ENCODE measurements around the gene RFC2. TPM values are rescaled to one million over a fixed set of nuclear protein-coding genes. Genes with fewer than 3 reads are reported as not detected.

The RFC2 gene
- total and polyA plus RNA-seq, 10 of the 15 experiments (the other 5 are each of a cell fraction or from before 2014, with no cell fraction given): 25.8 to 145 (median 90.9) TPM

DNA sequence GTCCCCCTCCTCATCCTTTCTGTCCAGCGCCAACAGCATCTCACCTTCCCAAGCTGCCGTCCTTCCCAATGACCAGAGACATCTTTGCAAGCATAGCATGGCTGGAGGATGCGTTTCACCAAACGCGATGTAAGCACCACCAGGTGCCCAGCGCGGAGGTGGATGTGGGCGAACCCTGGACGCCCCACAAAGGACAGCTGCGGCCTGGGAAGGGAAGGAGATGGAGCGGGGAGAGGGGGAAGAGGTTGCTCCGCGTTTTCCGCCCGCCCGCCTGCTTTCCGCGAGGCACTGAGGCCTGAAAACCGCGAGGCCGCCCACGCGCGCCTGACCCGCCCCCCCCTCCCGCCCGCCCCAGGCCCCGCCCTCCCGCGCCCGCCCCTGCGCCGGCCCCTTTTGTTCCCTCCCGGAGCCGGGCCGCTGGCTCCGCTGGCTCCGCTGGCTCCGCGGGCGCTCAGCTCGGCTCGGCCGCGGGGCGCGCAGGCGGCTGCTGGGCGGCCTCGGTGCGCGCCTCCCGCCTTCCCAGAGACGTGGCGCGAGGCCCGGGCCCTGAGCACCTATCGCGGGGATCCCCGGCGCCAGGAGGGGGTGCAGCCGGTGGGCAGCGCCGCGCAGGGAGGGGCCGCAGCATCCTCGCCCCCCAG is 34.9 kb upstream of the RFC2 start, which contains the start of gene CLIP2 (continued):
- TF ChIP-seq, protein P1, sequence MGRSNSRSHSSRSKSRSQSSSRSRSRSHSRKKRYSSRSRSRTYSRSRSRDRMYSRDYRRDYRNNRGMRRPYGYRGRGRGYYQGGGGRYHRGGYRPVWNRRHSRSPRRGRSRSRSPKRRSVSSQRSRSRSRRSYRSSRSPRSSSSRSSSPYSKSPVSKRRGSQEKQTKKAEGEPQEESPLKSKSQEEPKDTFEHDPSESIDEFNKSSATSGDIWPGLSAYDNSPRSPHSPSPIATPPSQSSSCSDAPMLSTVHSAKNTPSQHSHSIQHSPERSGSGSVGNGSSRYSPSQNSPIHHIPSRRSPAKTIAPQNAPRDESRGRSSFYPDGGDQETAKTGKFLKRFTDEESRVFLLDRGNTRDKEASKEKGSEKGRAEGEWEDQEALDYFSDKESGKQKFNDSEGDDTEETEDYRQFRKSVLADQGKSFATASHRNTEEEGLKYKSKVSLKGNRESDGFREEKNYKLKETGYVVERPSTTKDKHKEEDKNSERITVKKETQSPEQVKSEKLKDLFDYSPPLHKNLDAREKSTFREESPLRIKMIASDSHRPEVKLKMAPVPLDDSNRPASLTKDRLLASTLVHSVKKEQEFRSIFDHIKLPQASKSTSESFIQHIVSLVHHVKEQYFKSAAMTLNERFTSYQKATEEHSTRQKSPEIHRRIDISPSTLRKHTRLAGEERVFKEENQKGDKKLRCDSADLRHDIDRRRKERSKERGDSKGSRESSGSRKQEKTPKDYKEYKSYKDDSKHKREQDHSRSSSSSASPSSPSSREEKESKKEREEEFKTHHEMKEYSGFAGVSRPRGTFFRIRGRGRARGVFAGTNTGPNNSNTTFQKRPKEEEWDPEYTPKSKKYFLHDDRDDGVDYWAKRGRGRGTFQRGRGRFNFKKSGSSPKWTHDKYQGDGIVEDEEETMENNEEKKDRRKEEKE (IDR thresholded peaks at IDR 0.05): no peak
- TF ChIP-seq RBBP5 (conservative IDR thresholded peaks at IDR 0.05) (no peak), BMI1 (IDR thresholded peaks at IDR 0.05; ENCODE audit: borderline replicate concordance) (no peak), HCFC1 (IDR thresholded peaks at IDR 0.05; ENCODE audit: low read length) (no peak), SP1 (IDR thresholded peaks at IDR 0.05; ENCODE audit: low read depth, low read length) (peak; percentile 24), ETV6 (conservative IDR thresholded peaks at IDR 0.05 in 1 of 2, IDR thresholded peaks at IDR 0.05 in 1 of 2; ENCODE audit: borderline replicate concordance in 1 of 2, low read depth in 1 of 2) (no peak), MTA2 (IDR thresholded peaks at IDR 0.05; ENCODE audit: low read depth) (no peak), MYB (IDR thresholded peaks at IDR 0.05; ENCODE audit: borderline replicate concordance, low read depth, low read length) (no peak), PML (IDR thresholded peaks at IDR 0.05; ENCODE audit: low read length) (no peak), HDAC2 (IDR thresholded peaks at IDR 0.05) (no peak), SIX5 (IDR thresholded peaks at IDR 0.05; ENCODE audit: low read depth, low read length, severe bottlenecking) (no peak), NFYB (IDR thresholded peaks at IDR 0.05; ENCODE audit: insufficient read depth, low read depth, low read length) (no peak), RFX5 (IDR thresholded peaks at IDR 0.05; ENCODE audit: low read depth, low read length) (no peak), SUZ12 (IDR thresholded peaks at IDR 0.05; ENCODE audit: unreplicated experiment) (no peak), TAF1 (IDR thresholded peaks at IDR 0.05; ENCODE audit: borderline replicate concordance, low read depth, low read length) (no peak), NFYA (IDR thresholded peaks at IDR 0.05; ENCODE audit: borderline replicate concordance, low read depth, low read length) (no peak), ZNF622 (IDR thresholded peaks at IDR 0.05) (no peak), LARP7 (IDR thresholded peaks at IDR 0.05) (peak; percentile 48; the same call in 1 of the 2 replicates), CHD1 (IDR thresholded peaks at IDR 0.05; ENCODE audit: low read depth, low read length) (no peak), SPI1 (IDR thresholded peaks at IDR 0.05; ENCODE audit: borderline replicate concordance, insufficient read depth, low read depth, low read length) (no peak), IRF4 (IDR thresholded peaks at IDR 0.05; ENCODE audit: low read depth, low read length) (no peak)
- TF ChIP-seq, protein P2, sequence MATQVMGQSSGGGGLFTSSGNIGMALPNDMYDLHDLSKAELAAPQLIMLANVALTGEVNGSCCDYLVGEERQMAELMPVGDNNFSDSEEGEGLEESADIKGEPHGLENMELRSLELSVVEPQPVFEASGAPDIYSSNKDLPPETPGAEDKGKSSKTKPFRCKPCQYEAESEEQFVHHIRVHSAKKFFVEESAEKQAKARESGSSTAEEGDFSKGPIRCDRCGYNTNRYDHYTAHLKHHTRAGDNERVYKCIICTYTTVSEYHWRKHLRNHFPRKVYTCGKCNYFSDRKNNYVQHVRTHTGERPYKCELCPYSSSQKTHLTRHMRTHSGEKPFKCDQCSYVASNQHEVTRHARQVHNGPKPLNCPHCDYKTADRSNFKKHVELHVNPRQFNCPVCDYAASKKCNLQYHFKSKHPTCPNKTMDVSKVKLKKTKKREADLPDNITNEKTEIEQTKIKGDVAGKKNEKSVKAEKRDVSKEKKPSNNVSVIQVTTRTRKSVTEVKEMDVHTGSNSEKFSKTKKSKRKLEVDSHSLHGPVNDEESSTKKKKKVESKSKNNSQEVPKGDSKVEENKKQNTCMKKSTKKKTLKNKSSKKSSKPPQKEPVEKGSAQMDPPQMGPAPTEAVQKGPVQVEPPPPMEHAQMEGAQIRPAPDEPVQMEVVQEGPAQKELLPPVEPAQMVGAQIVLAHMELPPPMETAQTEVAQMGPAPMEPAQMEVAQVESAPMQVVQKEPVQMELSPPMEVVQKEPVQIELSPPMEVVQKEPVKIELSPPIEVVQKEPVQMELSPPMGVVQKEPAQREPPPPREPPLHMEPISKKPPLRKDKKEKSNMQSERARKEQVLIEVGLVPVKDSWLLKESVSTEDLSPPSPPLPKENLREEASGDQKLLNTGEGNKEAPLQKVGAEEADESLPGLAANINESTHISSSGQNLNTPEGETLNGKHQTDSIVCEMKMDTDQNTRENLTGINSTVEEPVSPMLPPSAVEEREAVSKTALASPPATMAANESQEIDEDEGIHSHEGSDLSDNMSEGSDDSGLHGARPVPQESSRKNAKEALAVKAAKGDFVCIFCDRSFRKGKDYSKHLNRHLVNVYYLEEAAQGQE (IDR thresholded peaks at IDR 0.05; ENCODE audit: low read depth, low read length): no peak
- TF ChIP-seq, protein P3, sequence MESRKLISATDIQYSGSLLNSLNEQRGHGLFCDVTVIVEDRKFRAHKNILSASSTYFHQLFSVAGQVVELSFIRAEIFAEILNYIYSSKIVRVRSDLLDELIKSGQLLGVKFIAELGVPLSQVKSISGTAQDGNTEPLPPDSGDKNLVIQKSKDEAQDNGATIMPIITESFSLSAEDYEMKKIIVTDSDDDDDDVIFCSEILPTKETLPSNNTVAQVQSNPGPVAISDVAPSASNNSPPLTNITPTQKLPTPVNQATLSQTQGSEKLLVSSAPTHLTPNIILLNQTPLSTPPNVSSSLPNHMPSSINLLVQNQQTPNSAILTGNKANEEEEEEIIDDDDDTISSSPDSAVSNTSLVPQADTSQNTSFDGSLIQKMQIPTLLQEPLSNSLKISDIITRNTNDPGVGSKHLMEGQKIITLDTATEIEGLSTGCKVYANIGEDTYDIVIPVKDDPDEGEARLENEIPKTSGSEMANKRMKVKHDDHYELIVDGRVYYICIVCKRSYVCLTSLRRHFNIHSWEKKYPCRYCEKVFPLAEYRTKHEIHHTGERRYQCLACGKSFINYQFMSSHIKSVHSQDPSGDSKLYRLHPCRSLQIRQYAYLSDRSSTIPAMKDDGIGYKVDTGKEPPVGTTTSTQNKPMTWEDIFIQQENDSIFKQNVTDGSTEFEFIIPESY (IDR thresholded peaks at IDR 0.05): no peak
- TF ChIP-seq, protein P4, sequence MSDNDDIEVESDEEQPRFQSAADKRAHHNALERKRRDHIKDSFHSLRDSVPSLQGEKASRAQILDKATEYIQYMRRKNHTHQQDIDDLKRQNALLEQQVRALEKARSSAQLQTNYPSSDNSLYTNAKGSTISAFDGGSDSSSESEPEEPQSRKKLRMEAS (IDR thresholded peaks at IDR 0.05; ENCODE audit: low read depth, low read length): no peak; the same call in 1 of the 2 replicates
